ENCODE measurements around the gene CHST8. TPM values are rescaled to one million over a fixed set of nuclear protein-coding genes. Genes with fewer than 3 reads are reported as not detected.

CHST8 gene
- total and polyA plus RNA-seq, 2 donors = 0.23 to 0.47 TPM

DNA sequence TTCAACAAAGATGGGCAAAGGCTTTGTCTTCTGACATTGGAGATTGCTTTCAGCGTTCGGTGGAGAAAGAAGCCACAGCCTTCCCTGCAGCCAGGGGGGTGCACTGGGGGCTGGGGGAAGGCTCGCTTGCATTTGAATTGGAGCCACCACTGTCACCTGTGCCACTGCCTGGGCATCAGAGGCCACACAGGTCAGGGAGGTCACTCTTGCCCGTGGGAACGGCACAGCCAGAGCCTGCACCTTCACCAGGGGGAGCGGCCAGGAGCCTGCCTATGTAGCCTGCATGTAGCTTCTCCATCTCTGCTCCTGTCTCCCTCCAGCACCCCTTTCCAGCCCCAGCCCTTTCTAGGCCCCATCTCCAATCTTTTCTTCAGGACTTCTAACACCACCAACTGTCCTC, 131.2 kb downstream of the CHST8 start:
- no peaks in the 10 kb centered on the region for H3K36me3 ChIP-seq (ENCODE audit: control insufficient read depth in 2 of 2, insufficient read depth in 2 of 2, low read length in 1 of 2)
- no peak overlapping the region for H3K27ac ChIP-seq (ENCODE audit: low read depth in 1 of 2, low read length in 1 of 2)
- H3K27me3 ChIP-seq (ENCODE audit: control insufficient read depth in 2 of 2, insufficient read depth in 1 of 2, low read length in 1 of 2) = no peaks in the 10 kb centered on the region
- H3K9me3 ChIP-seq (ENCODE audit: control insufficient read depth in 2 of 2, insufficient read depth in 1 of 2, low read length in 1 of 2) = no peaks in the 10 kb centered on the region
- no peak overlapping the region for H3K4me3 ChIP-seq (ENCODE audit: low read length in 2 of 2)
- no peaks in the 10 kb centered on the region for H3K4me1 ChIP-seq (ENCODE audit: control insufficient read depth in 2 of 2, insufficient read depth in 2 of 2, low read length in 2 of 2)
- WGBS = 89% methylated on average over 6 of the region's 6 CpGs
- DNase-seq (ENCODE audit: low read depth in 6 of 9, low spot score in 9 of 9) = no peak

DNA sequence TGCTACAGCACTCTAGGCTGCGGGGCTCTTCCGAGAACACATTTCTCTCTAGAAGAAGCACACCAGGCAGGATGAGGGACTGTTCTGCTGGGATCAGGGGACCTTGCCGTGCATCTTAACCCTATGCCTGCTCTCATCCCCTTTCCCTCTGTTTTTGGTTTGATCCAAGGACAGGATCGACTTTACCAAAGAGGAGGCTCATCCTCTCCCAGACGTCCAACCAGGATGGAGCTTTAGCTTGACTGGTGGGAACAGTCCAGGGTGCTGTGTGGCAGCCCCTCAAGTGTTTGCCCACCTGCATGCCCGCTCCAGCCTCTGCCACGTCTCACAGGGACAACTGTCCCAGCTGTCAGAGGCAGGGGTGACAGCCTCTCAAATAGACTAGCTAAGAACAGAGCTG, 132.6 kb downstream of the CHST8 start:
- H3K27ac ChIP-seq (ENCODE audit: low read depth in 1 of 2, low read length in 1 of 2) = no peak overlapping the region
- no peak overlapping the region for H3K4me3 ChIP-seq (ENCODE audit: low read length in 2 of 2)
- 83% methylated on average over 7 of the region's 7 CpGs for WGBS
- no peaks in the 10 kb centered on the region for H3K36me3 ChIP-seq (ENCODE audit: control insufficient read depth in 2 of 2, insufficient read depth in 2 of 2, low read length in 1 of 2)
- no peaks in the 10 kb centered on the region for H3K27me3 ChIP-seq (ENCODE audit: control insufficient read depth in 2 of 2, insufficient read depth in 1 of 2, low read length in 1 of 2)
- no peaks in the 10 kb centered on the region for H3K4me1 ChIP-seq (ENCODE audit: control insufficient read depth in 2 of 2, insufficient read depth in 2 of 2, low read length in 2 of 2)
- no peaks in the 10 kb centered on the region for H3K9me3 ChIP-seq (ENCODE audit: control insufficient read depth in 2 of 2, insufficient read depth in 1 of 2, low read length in 1 of 2)
- no peak for DNase-seq (ENCODE audit: low read depth in 6 of 9, low spot score in 9 of 9)

- WGBS = 80% methylated on average over 26 of the region's 26 CpGs
- DNase-seq (ENCODE audit: low read depth in 6 of 9, low spot score in 9 of 9) = no peak
- H3K27me3 ChIP-seq (ENCODE audit: control insufficient read depth in 2 of 2, insufficient read depth in 1 of 2, low read length in 1 of 2) = no peaks in the 10 kb centered on the region
- no peaks in the 10 kb centered on the region for H3K4me1 ChIP-seq (ENCODE audit: control insufficient read depth in 2 of 2, insufficient read depth in 2 of 2, low read length in 2 of 2)
- no peak overlapping the region for H3K27ac ChIP-seq (ENCODE audit: low read depth in 1 of 2, low read length in 1 of 2)
- H3K4me3 ChIP-seq (ENCODE audit: low read length in 2 of 2) = no peak overlapping the region
- H3K36me3 ChIP-seq (ENCODE audit: control insufficient read depth in 2 of 2, insufficient read depth in 2 of 2, low read length in 1 of 2) = no peaks in the 10 kb centered on the region
- H3K9me3 ChIP-seq (ENCODE audit: control insufficient read depth in 2 of 2, insufficient read depth in 1 of 2, low read length in 1 of 2) = no peaks in the 10 kb centered on the region
Measured at GRCh38 chr19:33755099-33756035, 133.6 kb downstream of the CHST8 start.

DNA sequence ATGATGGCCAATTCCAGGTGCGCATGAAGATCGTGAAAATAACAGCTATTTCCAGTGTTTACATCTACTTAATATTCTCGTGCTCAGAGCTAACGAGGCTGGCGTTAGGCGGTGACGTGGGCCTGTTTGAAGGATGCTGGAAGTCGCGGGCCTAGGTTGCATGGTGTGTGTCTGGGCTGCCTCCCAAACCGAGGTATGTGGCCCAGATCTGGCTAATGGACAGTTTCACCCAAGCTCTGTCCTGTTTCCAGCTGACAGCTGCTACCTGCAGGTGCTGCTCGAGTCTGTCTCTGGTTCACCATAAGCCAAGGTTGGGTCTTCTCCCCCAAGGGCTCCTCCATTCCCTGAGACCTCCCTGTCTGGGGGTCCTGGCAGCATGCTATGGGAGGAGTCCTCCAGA, 134.4 kb downstream of the CHST8 start:
- Histone ChIP-seq H3K9me3 (ENCODE audit: control insufficient read depth in 2 of 2, insufficient read depth in 1 of 2, low read length in 1 of 2) (no peaks in the 10 kb centered on the region), H3K36me3 (ENCODE audit: control insufficient read depth in 2 of 2, insufficient read depth in 2 of 2, low read length in 1 of 2) (no peaks in the 10 kb centered on the region), H3K4me1 (ENCODE audit: control insufficient read depth in 2 of 2, insufficient read depth in 2 of 2, low read length in 2 of 2) (no peaks in the 10 kb centered on the region), H3K4me3 (ENCODE audit: low read length in 2 of 2) (no peak overlapping the region), H3K27me3 (ENCODE audit: control insufficient read depth in 2 of 2, insufficient read depth in 1 of 2, low read length in 1 of 2) (no peaks in the 10 kb centered on the region), H3K27ac (ENCODE audit: low read depth in 1 of 2, low read length in 1 of 2) (no peak overlapping the region)
- DNase-seq (ENCODE audit: low read depth in 6 of 9, low spot score in 9 of 9) = no peak
- 93% methylated on average over 11 of the region's 11 CpGs for WGBS

GRCh38 chr19:33758541-33759013, 136.8 kb downstream of the CHST8 start:
- Histone ChIP-seq H3K4me3 (ENCODE audit: low read length in 2 of 2) (no peak overlapping the region), H3K27ac (ENCODE audit: low read depth in 1 of 2, low read length in 1 of 2) (no peak overlapping the region), H3K36me3 (ENCODE audit: control insufficient read depth in 2 of 2, insufficient read depth in 2 of 2, low read length in 1 of 2) (no peaks in the 10 kb centered on the region), H3K9me3 (ENCODE audit: control insufficient read depth in 2 of 2, insufficient read depth in 1 of 2, low read length in 1 of 2) (no peaks in the 10 kb centered on the region), H3K27me3 (ENCODE audit: control insufficient read depth in 2 of 2, insufficient read depth in 1 of 2, low read length in 1 of 2) (no peaks in the 10 kb centered on the region), H3K4me1 (ENCODE audit: control insufficient read depth in 2 of 2, insufficient read depth in 2 of 2, low read length in 2 of 2) (no peaks in the 10 kb centered on the region)
- 43% methylated on average over 12 of the region's 12 CpGs for WGBS
- DNase-seq (ENCODE audit: low read depth in 6 of 9, low spot score in 9 of 9) = no peak

DNA sequence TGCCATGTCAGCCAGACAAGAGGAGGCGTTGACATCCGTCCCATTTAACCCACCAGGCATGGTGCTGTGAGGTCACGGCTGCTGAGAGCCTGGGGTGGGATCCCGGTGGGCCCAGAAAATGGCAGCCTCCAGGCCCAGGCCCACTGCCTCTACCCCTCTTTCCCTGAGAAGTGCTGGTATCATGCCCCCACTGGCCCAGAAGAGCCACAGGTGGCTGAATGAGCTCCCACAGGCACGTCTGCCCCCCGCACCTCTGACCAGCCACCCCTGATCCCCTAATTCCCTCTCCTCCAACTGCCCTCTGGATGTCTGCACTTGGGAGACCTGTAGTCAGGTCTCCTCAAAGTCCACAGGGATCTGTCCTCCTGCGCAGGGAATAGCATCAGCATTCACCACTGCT, 137.6 kb downstream of the CHST8 start:
- WGBS = 98% methylated on average over 7 of the region's 7 CpGs
- no peak overlapping the region for H3K4me3 ChIP-seq (ENCODE audit: low read length in 2 of 2)

DNA sequence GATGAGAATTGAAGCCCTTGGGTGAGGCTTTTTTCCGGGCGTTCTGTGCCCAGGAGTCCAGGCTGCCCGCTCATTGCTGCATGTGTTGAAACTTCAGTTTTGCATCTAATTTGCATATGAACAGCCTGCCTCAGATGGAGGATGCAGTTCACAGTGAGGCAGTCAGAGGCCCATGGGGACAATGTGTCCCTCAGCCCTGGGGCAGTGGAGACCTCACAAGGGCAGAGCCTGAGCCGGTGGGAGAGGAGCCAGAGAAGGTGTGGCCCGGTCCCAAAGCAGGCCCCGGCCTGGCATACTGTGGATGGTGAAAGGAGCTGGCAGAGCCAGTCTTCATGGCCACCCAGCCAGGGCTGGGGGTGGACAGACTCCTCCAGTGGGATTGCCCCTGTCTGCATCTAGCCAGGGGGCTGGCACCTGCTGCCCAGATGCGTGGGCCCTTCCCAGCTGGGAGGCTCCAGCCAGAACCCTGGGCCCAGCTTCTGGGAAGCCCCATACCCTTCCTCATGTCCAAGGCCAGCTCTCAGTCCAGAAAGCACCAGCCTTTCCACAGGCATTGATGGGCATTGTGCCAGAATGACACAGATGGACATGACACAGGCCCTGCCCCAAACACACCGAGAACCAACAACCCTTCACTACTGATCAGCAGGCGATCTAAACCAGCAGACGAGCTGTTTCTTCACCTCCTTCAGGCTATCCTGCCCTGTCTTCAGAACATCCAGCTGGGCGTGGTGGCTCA, 142.0 kb downstream of the CHST8 start:
- Histone ChIP-seq H3K4me3 (ENCODE audit: low read length in 2 of 2) (no peak overlapping the region), H3K9me3 (ENCODE audit: control insufficient read depth in 2 of 2, insufficient read depth in 1 of 2, low read length in 1 of 2) (no peaks in the 10 kb centered on the region), H3K36me3 (ENCODE audit: control insufficient read depth in 2 of 2, insufficient read depth in 2 of 2, low read length in 1 of 2) (no peaks in the 10 kb centered on the region), H3K4me1 (ENCODE audit: control insufficient read depth in 2 of 2, insufficient read depth in 2 of 2, low read length in 2 of 2) (no peaks in the 10 kb centered on the region), H3K27ac (ENCODE audit: low read depth in 1 of 2, low read length in 1 of 2) (no peak overlapping the region), H3K27me3 (ENCODE audit: control insufficient read depth in 2 of 2, insufficient read depth in 1 of 2, low read length in 1 of 2) (no peaks in the 10 kb centered on the region)
- DNase-seq (ENCODE audit: low read depth in 6 of 9, low spot score in 9 of 9) = no peak
- WGBS = 93% methylated on average over 11 of the region's 11 CpGs

More for the DNA sequence above, 137.6 kb downstream of the CHST8 start:
- Histone ChIP-seq H3K27ac (ENCODE audit: low read depth in 1 of 2, low read length in 1 of 2) (no peak overlapping the region), H3K4me1 (ENCODE audit: control insufficient read depth in 2 of 2, insufficient read depth in 2 of 2, low read length in 2 of 2) (no peaks in the 10 kb centered on the region), H3K36me3 (ENCODE audit: control insufficient read depth in 2 of 2, insufficient read depth in 2 of 2, low read length in 1 of 2) (no peaks in the 10 kb centered on the region), H3K27me3 (ENCODE audit: control insufficient read depth in 2 of 2, insufficient read depth in 1 of 2, low read length in 1 of 2) (no peaks in the 10 kb centered on the region), H3K9me3 (ENCODE audit: control insufficient read depth in 2 of 2, insufficient read depth in 1 of 2, low read length in 1 of 2) (no peaks in the 10 kb centered on the region)
- no peak for DNase-seq (ENCODE audit: low read depth in 6 of 9, low spot score in 9 of 9)

GRCh38 chr19:33766623-33767022, 144.9 kb downstream of the CHST8 start:
- Histone ChIP-seq H3K4me3 (ENCODE audit: low read length in 2 of 2) (no peak overlapping the region), H3K9me3 (ENCODE audit: control insufficient read depth in 2 of 2, insufficient read depth in 1 of 2, low read length in 1 of 2) (no peaks in the 10 kb centered on the region), H3K27ac (ENCODE audit: low read depth in 1 of 2, low read length in 1 of 2) (no peak overlapping the region), H3K27me3 (ENCODE audit: control insufficient read depth in 2 of 2, insufficient read depth in 1 of 2, low read length in 1 of 2) (no peaks in the 10 kb centered on the region), H3K36me3 (ENCODE audit: control insufficient read depth in 2 of 2, insufficient read depth in 2 of 2, low read length in 1 of 2) (no peaks in the 10 kb centered on the region), H3K4me1 (ENCODE audit: control insufficient read depth in 2 of 2, insufficient read depth in 2 of 2, low read length in 2 of 2) (no peaks in the 10 kb centered on the region)
- no peak for DNase-seq (ENCODE audit: low read depth in 6 of 9, low spot score in 9 of 9)
- 88% methylated on average over 13 of the region's 13 CpGs for WGBS

GRCh38 chr19:33767898-33768413, 146.2 kb downstream of the CHST8 start:
- no peaks in the 10 kb centered on the region for H3K4me1 ChIP-seq (ENCODE audit: control insufficient read depth in 2 of 2, insufficient read depth in 2 of 2, low read length in 2 of 2)
- peak in 7 of 9 donors; percentile 5 to 52 (median 22) for DNase-seq (ENCODE audit: low read depth in 6 of 9, low spot score in 9 of 9)
- 46% methylated on average over 9 of the region's 9 CpGs for WGBS
- no peaks in the 10 kb centered on the region for H3K27me3 ChIP-seq (ENCODE audit: control insufficient read depth in 2 of 2, insufficient read depth in 1 of 2, low read length in 1 of 2)
- no peaks in the 10 kb centered on the region for H3K36me3 ChIP-seq (ENCODE audit: control insufficient read depth in 2 of 2, insufficient read depth in 2 of 2, low read length in 1 of 2)
- no peak overlapping the region for H3K27ac ChIP-seq (ENCODE audit: low read depth in 1 of 2, low read length in 1 of 2)
- no peak overlapping the region for H3K4me3 ChIP-seq (ENCODE audit: low read length in 2 of 2)
- H3K9me3 ChIP-seq (ENCODE audit: control insufficient read depth in 2 of 2, insufficient read depth in 1 of 2, low read length in 1 of 2) = no peaks in the 10 kb centered on the region
